Type B pancreatic cell (in vitro differentiated cells): ENCODE data around the gene DNAJC28. TPM values are rescaled to one million over a fixed set of nuclear protein-coding genes. Genes with fewer than 3 reads are reported as not detected.

Experiments used
- DNase-seq: peaks from one replicate; pipeline ENCODE4 v3.0.0; 2021; ENCODE audit warnings: mixed read lengths; ENCODE audit not compliant: unreplicated experiment; ENCODE audit errors: extremely low spot score
- H3K27ac Mint-ChIP-seq: 2 replicates; pipeline ENCODE4 v1.8.0; 2021; ENCODE audit warnings: mild to moderate bottlenecking, mixed read lengths
- H3K27me3 Mint-ChIP-seq: 2 replicates; pipeline ENCODE4 v1.8.0; 2021; ENCODE audit warnings: mixed read lengths
- H3K36me3 Mint-ChIP-seq: 2 replicates; pipeline ENCODE4 v1.8.0; 2021; ENCODE audit warnings: mixed read lengths
- H3K4me1 Mint-ChIP-seq: one replicate; pipeline ENCODE4 v1.8.0; 2021; ENCODE audit warnings: mixed read lengths; ENCODE audit not compliant: unreplicated experiment
- H3K4me3 Mint-ChIP-seq: 2 replicates; pipeline ENCODE4 v1.8.0; 2021; ENCODE audit warnings: mild to moderate bottlenecking, mixed read lengths
- H3K9me3 Mint-ChIP-seq: 2 replicates; pipeline ENCODE4 v1.8.0; 2021; ENCODE audit warnings: mixed read lengths
- total RNA-seq: library from RNA; stranded (reverse); gene quantifications from 2 replicates; pipeline ENCODE4 v1.2.1, GENCODE V29; 2021; ENCODE audit warnings: low replicate concordance
- TF ChIP-seq, protein P1 (sequence below): fragments of 200-600 bp; sonication (generic); conservative IDR thresholded peaks from 2 replicates; pipeline ENCODE4 v1.5.0; 2021; ENCODE audit warnings: antibody characterized with exemption, mild to moderate bottlenecking

Gene DNAJC28
- total RNA-seq, 1 donor from 2014 or later = 3.0 TPM

DNA sequence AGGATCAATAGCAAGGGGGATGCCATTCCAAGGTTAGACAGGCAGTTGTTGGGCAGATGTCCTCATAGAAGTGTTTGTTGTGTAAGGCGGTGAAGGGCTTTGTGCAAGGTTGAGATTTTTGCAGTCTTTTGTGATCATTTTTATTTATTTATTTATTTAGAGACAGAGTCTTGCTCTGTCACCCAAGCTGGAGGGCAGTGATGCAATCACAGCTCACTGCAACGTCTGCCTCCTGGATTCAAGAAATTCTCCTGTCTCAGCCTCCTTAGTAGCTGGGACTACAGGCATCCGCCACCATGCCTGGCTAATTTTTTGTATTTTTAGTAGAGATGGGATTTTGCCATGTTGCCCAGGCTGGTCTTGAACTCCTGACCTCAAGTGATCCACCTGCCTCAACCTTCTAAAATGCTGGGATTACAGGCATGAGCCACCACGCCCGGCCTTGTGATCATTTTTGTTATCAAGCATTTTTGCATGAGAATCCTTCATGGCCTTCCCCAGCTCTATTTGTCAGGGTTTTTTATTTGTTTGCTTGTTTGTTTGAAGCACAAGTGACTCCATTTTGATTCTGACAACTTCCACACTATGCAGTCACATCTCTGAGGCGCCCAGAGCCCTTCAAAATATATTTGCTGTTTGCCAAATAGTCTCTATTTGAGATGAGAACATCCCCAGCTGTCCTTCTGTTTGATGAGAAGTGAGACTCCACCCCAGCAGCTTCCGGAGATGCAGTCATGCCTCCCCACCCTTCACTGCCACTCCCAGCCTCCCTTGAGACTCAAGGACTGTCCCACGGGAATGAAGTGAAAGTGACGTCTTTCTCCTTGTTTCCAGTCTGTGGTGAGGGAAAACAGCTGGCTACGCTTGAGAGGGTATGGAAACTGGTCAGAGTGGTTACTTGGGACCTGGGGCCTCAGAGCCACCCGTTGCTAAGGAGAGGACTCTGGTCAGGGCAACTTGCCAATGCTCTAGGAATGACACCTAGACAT, 49.7 kb downstream of the DNAJC28 start:
- DNase-seq = no peak
- Mint-ChIP-seq H3K27me3 (no peaks in the 10 kb centered on the region), H3K27ac (peak overlapping the region; percentile 73), H3K9me3 (no peaks in the 10 kb centered on the region), H3K36me3 (peaks cover 5% of the 10 kb centered on the region), H3K4me3 (no peak overlapping the region), H3K4me1 (peaks cover 4% of the 10 kb centered on the region)
- TF ChIP-seq, protein P1, sequence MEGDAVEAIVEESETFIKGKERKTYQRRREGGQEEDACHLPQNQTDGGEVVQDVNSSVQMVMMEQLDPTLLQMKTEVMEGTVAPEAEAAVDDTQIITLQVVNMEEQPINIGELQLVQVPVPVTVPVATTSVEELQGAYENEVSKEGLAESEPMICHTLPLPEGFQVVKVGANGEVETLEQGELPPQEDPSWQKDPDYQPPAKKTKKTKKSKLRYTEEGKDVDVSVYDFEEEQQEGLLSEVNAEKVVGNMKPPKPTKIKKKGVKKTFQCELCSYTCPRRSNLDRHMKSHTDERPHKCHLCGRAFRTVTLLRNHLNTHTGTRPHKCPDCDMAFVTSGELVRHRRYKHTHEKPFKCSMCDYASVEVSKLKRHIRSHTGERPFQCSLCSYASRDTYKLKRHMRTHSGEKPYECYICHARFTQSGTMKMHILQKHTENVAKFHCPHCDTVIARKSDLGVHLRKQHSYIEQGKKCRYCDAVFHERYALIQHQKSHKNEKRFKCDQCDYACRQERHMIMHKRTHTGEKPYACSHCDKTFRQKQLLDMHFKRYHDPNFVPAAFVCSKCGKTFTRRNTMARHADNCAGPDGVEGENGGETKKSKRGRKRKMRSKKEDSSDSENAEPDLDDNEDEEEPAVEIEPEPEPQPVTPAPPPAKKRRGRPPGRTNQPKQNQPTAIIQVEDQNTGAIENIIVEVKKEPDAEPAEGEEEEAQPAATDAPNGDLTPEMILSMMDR = no peak

Other genes starting within 250 kb of the DNAJC28 start
- 13.8 and 19.1 TPM in 2 replicates for gene IL10RB, start 225.3 kb downstream of the DNAJC28 start, total RNA-seq
- 26.4 and 28.6 TPM in 2 replicates for gene IFNAR1, start 166.7 kb downstream of the DNAJC28 start, total RNA-seq
- 39.0 and 40.4 TPM in 2 replicates for gene IFNGR2, start 88.3 kb downstream of the DNAJC28 start, total RNA-seq
- gene TMEM50B, start 11.7 kb downstream of the DNAJC28 start, total RNA-seq = 34.2 and 44.7 TPM in 2 replicates
- gene GART, start 50.4 kb upstream of the DNAJC28 start, total RNA-seq = 63.6 and 107 TPM in 2 replicates
- 310 and 329 TPM in 2 replicates for gene SON, start 51.3 kb upstream of the DNAJC28 start, total RNA-seq
- 17.3 and 27.4 TPM in 2 replicates for gene DONSON, start 97.0 kb upstream of the DNAJC28 start, total RNA-seq
- gene CRYZL1, start 150.0 kb upstream of the DNAJC28 start, total RNA-seq = 36.8 and 50.4 TPM in 2 replicates
- gene ITSN1, start 150.8 kb upstream of the DNAJC28 start, total RNA-seq = 44.7 and 89.1 TPM in 2 replicates